GM12878 (cell line): ENCODE measurements around the gene HOXC12. TPM values are rescaled to one million over a fixed set of nuclear protein-coding genes. Genes with fewer than 3 reads are reported as not detected.

Experiments used
- ATAC-seq: fragments of 200-7000 bp; cut with Tn5 transposase; 3 replicates; pipeline ENCODE4 v1.9.1; 2020; ENCODE audit warnings: mild to moderate bottlenecking, moderate library complexity
- BruUV-seq: library from RNA; stranded (reverse); fragments of 400-500 nt; replicated peaks from 2 replicates; lab custom pipeline; 2021; lab: Mats Ljungman, UMichigan
- CTCF ChIA-PET: fragments of 300-600 bp; sonication (Branson Sonifier 250); formaldehyde crosslinking; extraction: SDS; loops from one replicate; lab custom pipeline; 2021; ENCODE audit warnings: inconsistent platforms; lab: Yijun Ruan, JAX
- POLR2A ChIA-PET: fragments of 350-600 bp; formaldehyde crosslinking; extraction: SDS; loops from one replicate; lab custom pipeline; 2021; ENCODE audit warnings: inconsistent platforms; lab: Charles Lee
- RAD21 ChIA-PET: fragments of 300-600 bp; sonication (Branson Sonifier 250); formaldehyde crosslinking; loops from one replicate; lab custom pipeline; 2023; ENCODE audit warnings: antibody characterized with exemption; ENCODE audit not compliant: unreplicated experiment; lab: Charles Lee
- SMC1A ChIA-PET: fragments of 300-600 bp; sonication (Branson Sonifier 250); formaldehyde crosslinking; loops from one replicate; lab custom pipeline; 2023; ENCODE audit not compliant: unreplicated experiment, uncharacterized antibody; lab: Charles Lee
- DNase-seq: peaks from one replicate; pipeline ENCODE4 v3.0.0-alpha.2; 2011; ENCODE audit warnings: low read depth, low spot score
- FAIRE-seq: peaks from 3 replicates; lab custom pipeline; 2011; peaks lifted over from hg19 to GRCh38; lab: Jason Lieb, UNC
- H2AFZ ChIP-seq: 2 replicates; pipeline ENCODE4 v1.6.0; 2011; ENCODE audit warnings: low read depth, low read length, control low read depth; ENCODE audit not compliant: control insufficient read depth
- H3K27ac ChIP-seq: 2 replicates; pipeline ENCODE4 v1.5.1; 2011; ENCODE audit warnings: control low read depth; ENCODE audit not compliant: control insufficient read depth, insufficient read depth
- H3K27me3 ChIP-seq, 2 experiments: replicated peaks in 1 of 2; 2 replicates each; pipeline versions ENCODE4 v1.6.0 to v1.6.1; 2011; ENCODE audit warnings: low read length in 1 of 2; ENCODE audit not compliant: control insufficient read depth in 2 of 2, insufficient read depth in 2 of 2
- H3K36me3 ChIP-seq, 2 experiments: 2 replicates each; pipeline ENCODE4 v1.5.1; 2011; ENCODE audit warnings: low read length in 1 of 2; ENCODE audit not compliant: control insufficient read depth in 2 of 2, insufficient read depth in 2 of 2
- H3K4me1 ChIP-seq: 2 replicates; pipeline ENCODE4 v1.6.1; 2011; ENCODE audit warnings: mild to moderate bottlenecking, low read length, moderate library complexity, mixed read lengths; ENCODE audit not compliant: control insufficient read depth, insufficient read depth
- H3K4me2 ChIP-seq: 2 replicates; pipeline ENCODE4 v1.6.0; 2011; ENCODE audit warnings: control low read depth; ENCODE audit not compliant: control insufficient read depth, insufficient read depth
- H3K4me3 ChIP-seq: fragments of 200-600 bp; sonication (generic); 2 replicates; pipeline ENCODE4 v1.5.1; 2016
- H3K79me2 ChIP-seq: 2 replicates; pipeline ENCODE4 v1.6.0; 2011; ENCODE audit warnings: low read length; ENCODE audit not compliant: control insufficient read depth, insufficient read depth
- H3K9ac ChIP-seq: 2 replicates; pipeline ENCODE4 v1.8.0; 2011; ENCODE audit warnings: low read length, control low read depth, mixed read lengths; ENCODE audit not compliant: control insufficient read depth, insufficient read depth
- H3K9me3 ChIP-seq: replicated peaks from 3 replicates; pipeline ENCODE4 v1.5.1; 2011; ENCODE audit warnings: mild to moderate bottlenecking, low read length; ENCODE audit not compliant: control insufficient read depth, insufficient read depth
- H4K20me1 ChIP-seq: 2 replicates; pipeline ENCODE4 v1.6.0; 2011; ENCODE audit not compliant: control insufficient read depth, insufficient read depth
- CHD4 ChIP-seq: fragments of 200-600 bp; sonication (generic); IDR thresholded peaks from 2 replicates; pipeline ENCODE4 v1.6.1; 2016; ENCODE audit warnings: mild to moderate bottlenecking
- EED ChIP-seq: sonication (generic); IDR thresholded peaks from 2 replicates; pipeline ENCODE4 v1.6.1; 2016; ENCODE audit warnings: antibody characterized with exemption, low read depth
- GATAD2B ChIP-seq: fragments of 450-650 bp; conservative IDR thresholded peaks from 2 replicates; pipeline ENCODE4 v1.6.1; 2017; ENCODE audit warnings: low read depth, mild to moderate bottlenecking, moderate library complexity
- HDGF ChIP-seq: fragments of 450-650 bp; IDR thresholded peaks from 2 replicates; pipeline ENCODE4 v1.6.1; 2016; ENCODE audit warnings: antibody characterized with exemption
- LARP7 ChIP-seq: fragments of 450-650 bp; IDR thresholded peaks from 2 replicates; pipeline ENCODE4 v1.6.1; 2017; ENCODE audit warnings: mild to moderate bottlenecking
- MEF2B ChIP-seq: fragments of 450-650 bp; IDR thresholded peaks from 2 replicates; pipeline ENCODE4 v1.6.1; 2018; ENCODE audit warnings: mild to moderate bottlenecking, moderate library complexity; ENCODE audit not compliant: partially characterized antibody, poor library complexity, severe bottlenecking
- MXI1 ChIP-seq: fragments of 150-350 bp; IDR thresholded peaks from 2 replicates; pipeline ENCODE4 v1.6.1; 2011; ENCODE audit warnings: low read depth, mild to moderate bottlenecking, inconsistent platforms, low read length, improper control_type of control experiment
- NFYB ChIP-seq: IDR thresholded peaks from 2 replicates; pipeline ENCODE4 v1.6.1; 2011; ENCODE audit warnings: low read depth, mild to moderate bottlenecking, low read length, improper control_type of control experiment, moderate library complexity; ENCODE audit not compliant: insufficient read depth
- POLR2AphosphoS5 ChIP-seq: IDR thresholded peaks from 2 replicates; pipeline ENCODE4 v1.6.1; 2011; ENCODE audit warnings: mild to moderate bottlenecking, low read length, inconsistent platforms
- SMAD5 ChIP-seq: IDR thresholded peaks from 2 replicates; pipeline ENCODE4 v1.6.1; 2016; ENCODE audit warnings: antibody characterized with exemption, low read depth
- SMARCA5 ChIP-seq: fragments of 450-650 bp; IDR thresholded peaks from 2 replicates; pipeline ENCODE4 v1.6.1; 2017; ENCODE audit warnings: mild to moderate bottlenecking
- SP1 ChIP-seq: IDR thresholded peaks from one replicate; pipeline ENCODE4 v1.6.1; 2011; ENCODE audit warnings: low read depth, low read length
- WGBS: methylation state at CpG from one replicate; pipeline ENCODE4 v1.1.6; 2016; ENCODE audit warnings: low lambda C conversion rate; ENCODE audit not compliant: insufficient replicate concordance, insufficient coverage; ENCODE audit errors: missing lambda C conversion rate; 5-methylcytosine and 5-hydroxymethylcytosine counted together
- in situ Hi-C: fragments of 300-500 bp; cut with MboI; formaldehyde crosslinking; loops from 9 replicates; pipeline ENCODE4 v1.14.3; 2018; ENCODE audit warnings: mixed read lengths
- intact Hi-C: fragments of 100-400 bp; cut with micrococcal nuclease; formaldehyde crosslinking; loops from one replicate; pipeline ENCODE4 v1.14.2; 2022; ENCODE audit not compliant: unreplicated experiment
- polyA plus RNA-seq, 11 experiments: library from polyadenylated mRNA; depleted of rRNA in 4 of 11; unstranded in 6 of 11; stranded (reverse) in 5 of 11; fragments of >200 nt; fragmentation: Nextera tagmentation in 4 of 11; fragmentation: Illumina TruSeq in 1 of 11; extraction: Ambion mirVana in 4 of 11; extraction: Trizol in 1 of 11; gene quantifications; 1 replicate in 1 of 11; 2 replicates in 10 of 11; pipeline versions ENCODE4 v1.2.1 to v1.2.3, GENCODE V29; 2011 to 2016; ENCODE audit warnings: inconsistent platforms in 2 of 11, missing spikeins in 2 of 11, low read depth in 1 of 11
- total RNA-seq, 4 experiments: library from RNA; depleted of rRNA in 3 of 4; stranded (reverse); fragments of >200 nt in 3 of 4; fragmentation: Illumina TruSeq in 1 of 4; extraction: Trizol in 1 of 4; gene quantifications; 2 replicates each; pipeline versions ENCODE4 v1.2.1 to v1.2.3, GENCODE V29; 2013 to 2021
- TF ChIP-seq, protein P1 (sequence below): fragments of 450-650 bp; formaldehyde crosslinking; IDR thresholded peaks from 2 replicates; pipeline ENCODE4 v1.4.0; 2022; ENCODE audit warnings: mild to moderate bottlenecking, moderate library complexity
- TF ChIP-seq, protein P2 (sequence below): fragments of 450-650 bp; formaldehyde crosslinking; IDR thresholded peaks from 2 replicates; pipeline ENCODE4 v1.4.0; 2020; ENCODE audit warnings: mild to moderate bottlenecking, moderate library complexity
- TF ChIP-seq, protein P3 (sequence below): fragments of 450-650 bp; IDR thresholded peaks from 2 replicates; pipeline ENCODE4 v1.6.1; 2016; ENCODE audit warnings: mild to moderate bottlenecking

HOXC12 gene
- total and polyA plus RNA-seq, 10 of the 15 experiments (the other 5 are each of a cell fraction or from before 2014, with no cell fraction given): not detected

DNA sequence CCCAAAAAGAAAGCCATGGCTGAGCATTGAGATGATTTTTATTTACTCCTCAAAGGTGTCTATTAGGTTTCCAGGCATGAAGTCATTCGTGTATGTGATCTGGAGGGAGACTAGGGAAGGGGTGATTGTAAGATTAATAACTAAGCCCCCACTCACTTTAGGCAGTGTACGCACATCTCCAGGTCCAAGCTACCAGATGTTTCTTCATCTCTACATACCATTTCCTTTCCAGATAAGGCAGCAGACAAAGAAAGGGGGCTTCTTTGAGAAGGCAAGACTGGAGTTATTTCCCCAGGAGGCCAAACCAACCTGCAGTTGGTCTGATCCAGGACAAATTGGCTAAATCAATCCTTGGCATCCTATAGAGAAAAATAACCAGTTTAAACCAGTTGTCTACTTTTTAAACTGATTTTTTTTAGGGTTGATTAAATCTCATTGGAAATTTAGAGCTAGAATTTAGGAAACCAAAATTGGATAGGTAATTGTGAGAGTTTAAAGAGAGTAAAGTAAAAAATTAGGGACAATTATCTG, 12.2 kb upstream of the HOXC12 start (continued):
- TF ChIP-seq, protein P1, sequence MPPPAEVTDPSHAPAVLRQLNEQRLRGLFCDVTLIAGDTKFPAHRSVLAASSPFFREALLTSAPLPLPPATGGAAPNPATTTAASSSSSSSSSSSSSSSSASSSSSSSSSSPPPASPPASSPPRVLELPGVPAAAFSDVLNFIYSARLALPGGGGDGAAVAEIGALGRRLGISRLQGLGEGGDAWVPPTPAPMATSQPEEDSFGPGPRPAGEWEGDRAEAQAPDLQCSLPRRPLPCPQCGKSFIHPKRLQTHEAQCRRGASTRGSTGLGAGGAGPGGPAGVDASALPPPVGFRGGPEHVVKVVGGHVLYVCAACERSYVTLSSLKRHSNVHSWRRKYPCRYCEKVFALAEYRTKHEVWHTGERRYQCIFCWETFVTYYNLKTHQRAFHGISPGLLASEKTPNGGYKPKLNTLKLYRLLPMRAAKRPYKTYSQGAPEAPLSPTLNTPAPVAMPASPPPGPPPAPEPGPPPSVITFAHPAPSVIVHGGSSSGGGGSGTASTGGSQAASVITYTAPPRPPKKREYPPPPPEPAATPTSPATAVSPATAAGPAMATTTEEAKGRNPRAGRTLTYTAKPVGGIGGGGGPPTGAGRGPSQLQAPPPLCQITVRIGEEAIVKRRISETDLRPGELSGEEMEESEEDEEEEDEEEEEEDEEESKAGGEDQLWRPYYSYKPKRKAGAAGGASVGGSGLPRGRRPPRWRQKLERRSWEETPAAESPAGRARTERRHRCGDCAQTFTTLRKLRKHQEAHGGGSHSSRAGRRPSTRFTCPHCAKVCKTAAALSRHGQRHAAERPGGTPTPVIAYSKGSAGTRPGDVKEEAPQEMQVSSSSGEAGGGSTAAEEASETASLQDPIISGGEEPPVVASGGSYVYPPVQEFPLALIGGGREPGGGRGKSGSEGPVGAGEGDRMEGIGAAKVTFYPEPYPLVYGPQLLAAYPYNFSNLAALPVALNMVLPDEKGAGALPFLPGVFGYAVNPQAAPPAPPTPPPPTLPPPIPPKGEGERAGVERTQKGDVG (CRISPR knock-in tag): no peak
- TF ChIP-seq EED: no peak
- TF ChIP-seq SMARCA5: no peak
- no peak for TF ChIP-seq NFYB
- TF ChIP-seq MXI1: no peak
- TF ChIP-seq MEF2B: no peak
- TF ChIP-seq LARP7: no peak
- no peak for TF ChIP-seq POLR2AphosphoS5
- TF ChIP-seq SMAD5: no peak

DNA sequence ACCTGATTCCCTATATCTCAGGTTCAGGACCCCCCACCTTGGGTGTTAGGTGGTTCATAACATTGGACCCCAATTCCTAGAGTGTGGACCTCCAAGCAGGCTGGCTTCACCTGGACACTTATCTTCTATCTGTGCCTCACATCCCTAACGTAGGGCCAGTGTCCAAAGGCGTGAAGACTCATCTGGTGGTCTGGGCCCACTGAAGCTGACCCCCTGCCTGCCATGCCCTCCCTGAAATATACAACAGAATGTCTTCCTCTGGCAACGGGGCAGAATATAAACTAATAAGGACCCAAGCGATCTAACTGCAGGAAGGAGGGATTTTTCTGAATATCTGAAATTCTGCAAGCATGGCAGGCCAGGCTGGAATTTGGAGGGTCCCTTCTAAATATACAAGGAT, 10.5 kb upstream of the HOXC12 start:
- in situ Hi-C loops: no loop called here
- Histone ChIP-seq H3K36me3 (no peaks in the 10 kb centered on the region), H3K9ac (no peak overlapping the region), H2AFZ (no peak overlapping the region), H3K27me3 (peaks cover 15 to 34% of the 10 kb centered on the region in 2 experiments), H3K27ac (no peak overlapping the region), H3K4me2 (no peak overlapping the region), H4K20me1 (no peaks in the 10 kb centered on the region), H3K4me1 (no peaks in the 10 kb centered on the region), H3K4me3 (no peak overlapping the region), H3K9me3 (no peaks in the 10 kb centered on the region; the same call in 2 of the 3 replicates), H3K79me2 (no peaks in the 10 kb centered on the region)
- RAD21 ChIA-PET: no interaction called here
- WGBS: 6% methylated on average over 4 of the region's 4 CpGs
- no peak for ATAC-seq
- no peak for FAIRE-seq
- CTCF ChIA-PET: no interaction called here
- SMC1A ChIA-PET: no interaction called here
- BruUV-seq: no TSS peak
- no peak for DNase-seq
- intact Hi-C loops: no loop called here
- no peak for TF ChIP-seq SP1
- TF ChIP-seq GATAD2B: no peak
- TF ChIP-seq CHD4: no peak
- TF ChIP-seq, protein P2, sequence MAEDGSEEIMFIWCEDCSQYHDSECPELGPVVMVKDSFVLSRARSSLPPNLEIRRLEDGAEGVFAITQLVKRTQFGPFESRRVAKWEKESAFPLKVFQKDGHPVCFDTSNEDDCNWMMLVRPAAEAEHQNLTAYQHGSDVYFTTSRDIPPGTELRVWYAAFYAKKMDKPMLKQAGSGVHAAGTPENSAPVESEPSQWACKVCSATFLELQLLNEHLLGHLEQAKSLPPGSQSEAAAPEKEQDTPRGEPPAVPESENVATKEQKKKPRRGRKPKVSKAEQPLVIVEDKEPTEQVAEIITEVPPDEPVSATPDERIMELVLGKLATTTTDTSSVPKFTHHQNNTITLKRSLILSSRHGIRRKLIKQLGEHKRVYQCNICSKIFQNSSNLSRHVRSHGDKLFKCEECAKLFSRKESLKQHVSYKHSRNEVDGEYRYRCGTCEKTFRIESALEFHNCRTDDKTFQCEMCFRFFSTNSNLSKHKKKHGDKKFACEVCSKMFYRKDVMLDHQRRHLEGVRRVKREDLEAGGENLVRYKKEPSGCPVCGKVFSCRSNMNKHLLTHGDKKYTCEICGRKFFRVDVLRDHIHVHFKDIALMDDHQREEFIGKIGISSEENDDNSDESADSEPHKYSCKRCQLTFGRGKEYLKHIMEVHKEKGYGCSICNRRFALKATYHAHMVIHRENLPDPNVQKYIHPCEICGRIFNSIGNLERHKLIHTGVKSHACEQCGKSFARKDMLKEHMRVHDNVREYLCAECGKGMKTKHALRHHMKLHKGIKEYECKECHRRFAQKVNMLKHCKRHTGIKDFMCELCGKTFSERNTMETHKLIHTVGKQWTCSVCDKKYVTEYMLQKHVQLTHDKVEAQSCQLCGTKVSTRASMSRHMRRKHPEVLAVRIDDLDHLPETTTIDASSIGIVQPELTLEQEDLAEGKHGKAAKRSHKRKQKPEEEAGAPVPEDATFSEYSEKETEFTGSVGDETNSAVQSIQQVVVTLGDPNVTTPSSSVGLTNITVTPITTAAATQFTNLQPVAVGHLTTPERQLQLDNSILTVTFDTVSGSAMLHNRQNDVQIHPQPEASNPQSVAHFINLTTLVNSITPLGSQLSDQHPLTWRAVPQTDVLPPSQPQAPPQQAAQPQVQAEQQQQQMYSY (CRISPR knock-in tag): no peak
- TF ChIP-seq, protein P3, sequence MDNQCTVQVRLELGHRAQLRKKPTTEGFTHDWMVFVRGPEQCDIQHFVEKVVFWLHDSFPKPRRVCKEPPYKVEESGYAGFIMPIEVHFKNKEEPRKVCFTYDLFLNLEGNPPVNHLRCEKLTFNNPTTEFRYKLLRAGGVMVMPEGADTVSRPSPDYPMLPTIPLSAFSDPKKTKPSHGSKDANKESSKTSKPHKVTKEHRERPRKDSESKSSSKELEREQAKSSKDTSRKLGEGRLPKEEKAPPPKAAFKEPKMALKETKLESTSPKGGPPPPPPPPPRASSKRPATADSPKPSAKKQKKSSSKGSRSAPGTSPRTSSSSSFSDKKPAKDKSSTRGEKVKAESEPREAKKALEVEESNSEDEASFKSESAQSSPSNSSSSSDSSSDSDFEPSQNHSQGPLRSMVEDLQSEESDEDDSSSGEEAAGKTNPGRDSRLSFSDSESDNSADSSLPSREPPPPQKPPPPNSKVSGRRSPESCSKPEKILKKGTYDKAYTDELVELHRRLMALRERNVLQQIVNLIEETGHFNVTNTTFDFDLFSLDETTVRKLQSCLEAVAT: no peak
- no peak for TF ChIP-seq HDGF
- POLR2A ChIA-PET: no interaction called here
